Transverse colon (tissue), 4 donors: Measurements from ENCODE around the gene CCDC102B. TPM values are rescaled to one million over a fixed set of nuclear protein-coding genes. Genes with fewer than 3 reads are reported as not detected.

Experiments used
- DNase-seq: peaks from one replicate; pipeline ENCODE4 v3.0.0-alpha.2; 2019
- H3K27ac ChIP-seq, 4 donors: fragments of 200-600 bp; sonication (generic); 2 replicates each; pipeline ENCODE4 v1.5.1; 2016 to 2018; ENCODE audit warnings: inconsistent platforms in 4 of 4
- H3K27me3 ChIP-seq: fragments of 200-600 bp; sonication (generic); 2 replicates; pipeline ENCODE4 v1.5.1; 2017; ENCODE audit warnings: inconsistent platforms
- H3K36me3 ChIP-seq, 4 donors: fragments of 200-600 bp; sonication (generic); 2 replicates each; pipeline ENCODE4 v1.5.1; 2017 to 2019; ENCODE audit warnings: inconsistent platforms in 4 of 4
- H3K4me1 ChIP-seq, 4 donors: fragments of 200-600 bp; sonication (generic); 2 replicates each; pipeline ENCODE4 v1.5.1; 2017 to 2020; ENCODE audit warnings: inconsistent platforms in 4 of 4
- H3K4me3 ChIP-seq, 4 donors: fragments of 200-600 bp; sonication (generic); 1 replicate in 1 of 4; 2 replicates in 3 of 4; pipeline versions ENCODE4 v1.5.1 to v1.6.1; 2017 to 2019; ENCODE audit warnings: inconsistent platforms in 4 of 4
- H3K9me3 ChIP-seq, 2 donors: fragments of 200-600 bp; sonication (generic); 2 replicates each; pipeline ENCODE4 v1.5.1; 2017 to 2019; ENCODE audit warnings: inconsistent platforms in 2 of 2
- EP300 ChIP-seq: sonication (generic); formaldehyde crosslinking; IDR thresholded peaks from one replicate; pipeline ENCODE4 v1.6.1; 2017; ENCODE audit warnings: antibody characterized with exemption, low read depth
- POLR2A ChIP-seq: fragments of 450-650 bp; IDR thresholded peaks from one replicate; pipeline ENCODE4 v1.6.1; 2016; ENCODE audit warnings: antibody characterized with exemption, mild to moderate bottlenecking, moderate library complexity
- POLR2AphosphoS5 ChIP-seq, 3 donors: sonication (generic); formaldehyde crosslinking; IDR thresholded peaks; one replicate each; pipeline ENCODE4 v1.6.1; 2016; ENCODE audit warnings: antibody characterized with exemption in 3 of 3
- WGBS, 2 donors: methylation state at CpG; one replicate each; pipeline ENCODE4 v1.1.5; 2018; ENCODE audit warnings: low coverage in 1 of 2; 5-methylcytosine and 5-hydroxymethylcytosine counted together
- in situ Hi-C, 4 donors: fragments of 200-750 bp; cut with MboI; loops; one replicate each; pipeline versions ENCODE4 v1.15.0 to v1.15.1; 2017; ENCODE audit warnings: low sequenced_read_pairs in 3 of 4, low pct_ligation_motif_present in 1 of 4, low pct_unique_long_range_greater_than_20kb in 1 of 4
- intact Hi-C: fragments of 100-400 bp; cut with DNase I; formaldehyde crosslinking; loops from one replicate; pipeline ENCODE4 v1.15.1; 2023; ENCODE audit warnings: low total_unique reads
- total RNA-seq, 4 donors: library from RNA; depleted of rRNA; stranded (reverse); fragments of >200 nt; gene quantifications; one replicate each; pipeline ENCODE4 v1.1.0, GENCODE V29; 2016
- TF ChIP-seq, protein P1 (sequence below), 5 experiments: fragments of 200-600 bp in 3 of 5; fragments of 450-650 bp in 2 of 5; sonication (generic) in 3 of 5; IDR thresholded peaks; 1 replicate in 2 of 5; 2 replicates in 3 of 5; pipeline ENCODE4 v1.5.1; 2016 to 2017; ENCODE audit warnings: antibody characterized with exemption in 5 of 5, inconsistent platforms in 3 of 5, mild to moderate bottlenecking in 2 of 5, moderate library complexity in 1 of 5

The CCDC102B gene
- total RNA-seq, 4 donors from 2014 or later, result 1.5 to 6.0 (median 4.6) TPM

DNA sequence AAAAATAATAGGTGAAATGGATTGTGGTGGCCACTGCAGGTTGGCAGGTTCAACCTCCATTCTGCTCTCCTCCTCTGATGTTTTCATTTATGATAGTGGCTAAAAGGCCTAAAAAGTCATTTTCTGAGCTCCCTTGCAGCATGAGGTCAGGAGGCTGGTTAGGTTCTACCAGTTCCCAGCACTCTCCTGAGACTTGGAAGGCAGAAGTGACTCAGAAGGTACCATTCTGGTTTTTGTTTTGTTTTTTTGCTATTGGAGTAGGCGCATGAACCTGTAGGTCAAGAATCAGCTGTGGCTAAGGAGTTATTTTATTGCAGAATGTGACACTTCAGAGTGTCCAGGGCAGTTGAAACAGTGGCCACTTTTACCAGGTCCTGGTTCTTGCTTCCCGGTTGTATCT lies 181.9 kb downstream of the CCDC102B start:
- Histone ChIP-seq H3K36me3 (no peaks in the 10 kb centered on the region), H3K27me3 (no peaks in the 10 kb centered on the region), H3K4me1 (no peaks in the 10 kb centered on the region), H3K27ac (no peak overlapping the region), H3K9me3 (no peaks in the 10 kb centered on the region), H3K4me3 (no peak overlapping the region)
- intact Hi-C loops, result no loop called here
- TF ChIP-seq, protein P1, sequence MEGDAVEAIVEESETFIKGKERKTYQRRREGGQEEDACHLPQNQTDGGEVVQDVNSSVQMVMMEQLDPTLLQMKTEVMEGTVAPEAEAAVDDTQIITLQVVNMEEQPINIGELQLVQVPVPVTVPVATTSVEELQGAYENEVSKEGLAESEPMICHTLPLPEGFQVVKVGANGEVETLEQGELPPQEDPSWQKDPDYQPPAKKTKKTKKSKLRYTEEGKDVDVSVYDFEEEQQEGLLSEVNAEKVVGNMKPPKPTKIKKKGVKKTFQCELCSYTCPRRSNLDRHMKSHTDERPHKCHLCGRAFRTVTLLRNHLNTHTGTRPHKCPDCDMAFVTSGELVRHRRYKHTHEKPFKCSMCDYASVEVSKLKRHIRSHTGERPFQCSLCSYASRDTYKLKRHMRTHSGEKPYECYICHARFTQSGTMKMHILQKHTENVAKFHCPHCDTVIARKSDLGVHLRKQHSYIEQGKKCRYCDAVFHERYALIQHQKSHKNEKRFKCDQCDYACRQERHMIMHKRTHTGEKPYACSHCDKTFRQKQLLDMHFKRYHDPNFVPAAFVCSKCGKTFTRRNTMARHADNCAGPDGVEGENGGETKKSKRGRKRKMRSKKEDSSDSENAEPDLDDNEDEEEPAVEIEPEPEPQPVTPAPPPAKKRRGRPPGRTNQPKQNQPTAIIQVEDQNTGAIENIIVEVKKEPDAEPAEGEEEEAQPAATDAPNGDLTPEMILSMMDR (IDR thresholded peaks at IDR 0.05), result no peak
- TF ChIP-seq POLR2AphosphoS5 (IDR thresholded peaks at IDR 0.05), result no peak
- TF ChIP-seq EP300, result no peak
- no peak for TF ChIP-seq POLR2A
- in situ Hi-C loops, result no loop called here
- 77 to 100% methylated on average over 1 to 2 of the region's 2 CpGs for WGBS, 2 donors
- DNase-seq, result no peak

DNA sequence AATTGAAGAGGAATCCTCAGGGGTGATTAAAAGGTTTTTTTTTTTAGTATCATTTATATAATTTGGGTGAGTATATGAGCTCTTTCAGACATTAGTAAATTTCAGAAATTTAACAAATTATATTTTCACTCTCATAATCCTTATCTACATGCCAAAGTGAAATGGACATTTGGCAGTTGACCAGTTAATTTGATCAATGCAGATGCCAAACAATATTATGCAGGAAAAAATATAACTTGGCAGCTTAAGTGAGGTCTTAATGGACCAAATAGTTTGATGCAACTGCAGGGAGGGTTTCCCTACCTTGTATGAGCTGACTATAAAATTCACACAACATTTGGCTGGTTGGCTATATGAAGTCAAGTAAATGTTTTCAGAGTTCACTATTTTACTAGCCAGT lies 185.2 kb downstream of the CCDC102B start:
- intact Hi-C loops (no loop called here), in situ Hi-C loops (no loop called here)
- DNase-seq, result no peak
- H3K27me3 ChIP-seq, result no peaks in the 10 kb centered on the region
- H3K4me1 ChIP-seq, result no peaks in the 10 kb centered on the region
- no peak overlapping the region for H3K4me3 ChIP-seq
- no peaks in the 10 kb centered on the region for H3K36me3 ChIP-seq
- H3K27ac ChIP-seq, result no peak overlapping the region
- no peak for TF ChIP-seq POLR2A
- TF ChIP-seq, protein P1 (IDR thresholded peaks at IDR 0.05), result no peak
- TF ChIP-seq EP300, result no peak
- no peak for TF ChIP-seq POLR2AphosphoS5 (IDR thresholded peaks at IDR 0.05)
- no peaks in the 10 kb centered on the region for H3K9me3 ChIP-seq

DNA sequence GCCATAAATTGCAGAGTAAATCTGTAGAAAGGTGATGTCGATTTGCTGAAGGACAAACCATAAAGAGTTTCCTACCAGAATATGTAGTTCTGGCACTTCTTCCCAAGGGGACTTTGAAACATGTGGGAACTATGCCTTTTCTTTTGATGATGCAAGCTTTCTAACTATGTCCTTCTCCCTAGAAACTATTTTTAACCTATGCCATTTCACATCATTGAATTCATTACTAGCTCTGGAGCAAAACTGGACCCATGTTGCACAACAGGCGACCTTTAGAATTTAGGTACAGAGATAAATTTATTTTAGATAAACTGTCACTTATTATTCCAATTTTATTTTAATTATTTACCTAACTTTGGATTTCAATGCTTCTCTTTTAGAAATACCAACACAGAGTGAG lies 186.5 kb downstream of the CCDC102B start:
- Histone ChIP-seq H3K27me3 (no peaks in the 10 kb centered on the region), H3K9me3 (no peaks in the 10 kb centered on the region), H3K4me1 (no peaks in the 10 kb centered on the region), H3K36me3 (no peaks in the 10 kb centered on the region), H3K27ac (no peak overlapping the region), H3K4me3 (no peak overlapping the region)
- TF ChIP-seq POLR2AphosphoS5 (IDR thresholded peaks at IDR 0.05) (no peak), EP300 (no peak), POLR2A (no peak)
- TF ChIP-seq, protein P1 (IDR thresholded peaks at IDR 0.05), result no peak
- in situ Hi-C loops, result no loop called here
- intact Hi-C loops, result no loop called here
- DNase-seq, result no peak
- 59 to 64% methylated on average over 2 of the region's 2 CpGs for WGBS, 2 donors

DNA sequence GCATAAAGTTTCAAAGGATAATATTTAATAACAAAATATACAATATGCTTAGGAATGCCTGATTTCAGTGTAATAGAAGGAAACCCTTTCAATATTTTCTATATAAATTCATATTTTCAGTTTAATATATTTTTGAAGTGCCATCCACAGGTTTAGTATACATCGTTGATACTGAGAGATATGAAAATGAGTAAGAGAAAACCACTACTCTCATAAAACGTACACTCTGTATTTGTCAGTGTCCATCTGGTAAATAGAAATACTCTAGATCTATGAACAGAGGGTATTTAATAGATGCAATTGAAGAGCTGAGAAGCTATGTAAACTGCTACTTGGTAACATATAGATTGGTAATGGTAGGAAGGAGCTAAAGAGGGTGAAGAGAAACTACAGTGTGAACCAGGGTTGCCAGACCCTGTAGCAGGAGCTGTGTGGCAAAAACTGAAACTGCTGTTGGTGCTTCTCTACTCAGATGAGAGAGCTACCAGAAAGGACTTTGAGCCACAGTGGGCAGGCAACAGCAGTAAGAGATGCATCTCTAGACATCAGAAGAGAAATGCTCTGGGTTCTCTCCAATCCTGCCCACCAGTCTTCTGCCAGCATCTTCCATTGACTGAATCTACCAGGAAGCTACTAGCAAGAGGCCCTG lies 187.4 kb downstream of the CCDC102B start:
- TF ChIP-seq, protein P1 (IDR thresholded peaks at IDR 0.05), result no peak
- TF ChIP-seq POLR2AphosphoS5 (IDR thresholded peaks at IDR 0.05) (no peak), EP300 (no peak), POLR2A (no peak)
- Histone ChIP-seq H3K4me1 (no peaks in the 10 kb centered on the region), H3K27ac (no peak overlapping the region), H3K27me3 (no peaks in the 10 kb centered on the region), H3K9me3 (no peaks in the 10 kb centered on the region), H3K4me3 (no peak overlapping the region), H3K36me3 (no peaks in the 10 kb centered on the region)
- no peak for DNase-seq
- 72 to 81% methylated on average over 2 of the region's 2 CpGs for WGBS, 2 donors
- intact Hi-C loops (no loop called here), in situ Hi-C loops (no loop called here)
